Stimulated activated CD8-positive, alpha-beta memory T cell treated with anti-CD3 and anti-CD28 coated beads, Interleukin-15, amount 100 ng/mL, for 24 hours (primary cell): ENCODE data around the gene EDDM3A.
"Not testable (repeated sequence)": the region's sequence is repeated elsewhere in the genome, so short reads cannot be mapped to it uniquely, and the experiment has no call there.

Source experiments
- DNase-seq: peaks from one replicate; pipeline ENCODE4 v3.0.0-alpha.2; 2020; ENCODE audit warnings: low read depth

The EDDM3A gene

GRCh38 chr14:20745571-20746358 lies at the start of gene EDDM3A:
TSS of gene EDDM3A (plus strand) at chr14:20745887. CDS start at chr14:20747581, 1,694 bp downstream.
- no peak for DNase-seq

GRCh38 chr14:20696764-20697163 lies 48.9 kb upstream of the EDDM3A start:
- no peak for DNase-seq

- DNase-seq: no peak
Measured at GRCh38 chr14:20697273-20698017, 48.2 kb upstream of the EDDM3A start.

GRCh38 chr14:20698018-20698329 lies 47.7 kb upstream of the EDDM3A start:
- DNase-seq: no peak

GRCh38 chr14:20698934-20699333 lies 46.8 kb upstream of the EDDM3A start:
- no peak for DNase-seq

- DNase-seq: no peak
Measured at GRCh38 chr14:20699931-20700330, 45.8 kb upstream of the EDDM3A start.

GRCh38 chr14:20700965-20701364 lies 44.7 kb upstream of the EDDM3A start:
- not testable (repeated sequence) for DNase-seq

- no peak for DNase-seq
Measured at GRCh38 chr14:20706657-20707355, 38.9 kb upstream of the EDDM3A start.

- DNase-seq: no peak
Measured at GRCh38 chr14:20707622-20708021, 38.1 kb upstream of the EDDM3A start.

GRCh38 chr14:20711261-20711660 lies 34.4 kb upstream of the EDDM3A start:
- no peak for DNase-seq

- DNase-seq: no peak
Measured at GRCh38 chr14:20711685-20712084, 34.0 kb upstream of the EDDM3A start.

GRCh38 chr14:20712904-20713303 lies 32.8 kb upstream of the EDDM3A start:
- DNase-seq: no peak

GRCh38 chr14:20714593-20715250 lies 31.0 kb upstream of the EDDM3A start:
- no peak for DNase-seq

GRCh38 chr14:20719777-20720176 lies 25.9 kb upstream of the EDDM3A start:
- DNase-seq: no peak

- no peak for DNase-seq
Measured at GRCh38 chr14:20720741-20721140, 24.9 kb upstream of the EDDM3A start.

- no peak for DNase-seq
Measured at GRCh38 chr14:20722016-20722415, 23.7 kb upstream of the EDDM3A start.

GRCh38 chr14:20723488-20723887 lies 22.2 kb upstream of the EDDM3A start:
- no peak for DNase-seq

- DNase-seq: not testable (repeated sequence)
Measured at GRCh38 chr14:20726121-20726520, 19.6 kb upstream of the EDDM3A start.

GRCh38 chr14:20726531-20726930 lies 19.2 kb upstream of the EDDM3A start:
- DNase-seq: no peak

GRCh38 chr14:20730891-20731290 lies 14.8 kb upstream of the EDDM3A start:
- no peak for DNase-seq

GRCh38 chr14:20732477-20732876 lies 13.2 kb upstream of the EDDM3A start:
- DNase-seq: no peak

- no peak for DNase-seq
Measured at GRCh38 chr14:20732979-20733635, 12.6 kb upstream of the EDDM3A start.
